Neural progenitor cell (in vitro differentiated cells): ENCODE measurements around the gene COL13A1. TPM values are rescaled to one million over a fixed set of nuclear protein-coding genes. Genes with fewer than 3 reads are reported as not detected.

Experiments used
- DNase-seq: peaks from one replicate; pipeline ENCODE4 v3.0.0-alpha.2; 2016; ENCODE audit warnings: low spot score
- H2AFZ ChIP-seq: fragments of 200-600 bp; sonication (generic); replicated peaks from 2 replicates; pipeline ENCODE4 v1.6.1; 2016; ENCODE audit warnings: antibody characterized with exemption
- H3F3A ChIP-seq: fragments of 200-600 bp; sonication (generic); 2 replicates; pipeline ENCODE4 v1.6.1; 2016; ENCODE audit warnings: antibody characterized with exemption, low read depth
- H3K27ac ChIP-seq: fragments of 200-600 bp; sonication (generic); 2 replicates; pipeline ENCODE4 v1.5.1; 2016; ENCODE audit warnings: mild to moderate bottlenecking
- H3K27me3 ChIP-seq: fragments of 200-600 bp; sonication (generic); 2 replicates; pipeline ENCODE4 v1.6.1; 2016; ENCODE audit warnings: mild to moderate bottlenecking, moderate library complexity
- H3K36me3 ChIP-seq: fragments of 200-600 bp; sonication (generic); 2 replicates; pipeline ENCODE4 v1.5.1; 2016
- H3K4me1 ChIP-seq: fragments of 200-600 bp; sonication (generic); 2 replicates; pipeline ENCODE4 v1.6.1; 2016; ENCODE audit warnings: mixed run types
- H3K4me2 ChIP-seq: fragments of 200-600 bp; sonication (generic); 2 replicates; pipeline ENCODE4 v1.6.1; 2016
- H3K4me3 ChIP-seq: fragments of 200-600 bp; sonication (generic); 2 replicates; pipeline ENCODE4 v1.5.1; 2016
- H3K79me2 ChIP-seq: fragments of 200-600 bp; sonication (generic); 2 replicates; pipeline ENCODE4 v1.6.1; 2016; ENCODE audit warnings: low read depth
- H3K9ac ChIP-seq: fragments of 200-600 bp; sonication (generic); 2 replicates; pipeline ENCODE4 v1.6.1; 2016
- H3K9me3 ChIP-seq: fragments of 200-600 bp; sonication (generic); 2 replicates; pipeline ENCODE4 v1.5.1; 2016; ENCODE audit warnings: low read depth
- H4K20me1 ChIP-seq: fragments of 200-600 bp; sonication (generic); 2 replicates; pipeline ENCODE4 v1.6.1; 2016; ENCODE audit warnings: low read depth
- H3K27ac Mint-ChIP-seq: 3 replicates; pipeline ENCODE4 v1.8.0; 2021; ENCODE audit warnings: mixed read lengths
- H3K27me3 Mint-ChIP-seq: 2 replicates; pipeline ENCODE4 v1.8.0; 2022; ENCODE audit warnings: low read depth, mild to moderate bottlenecking, inconsistent platforms, moderate library complexity, mixed read lengths; ENCODE audit not compliant: insufficient read depth
- H3K36me3 Mint-ChIP-seq: 3 replicates; pipeline ENCODE4 v1.8.0; 2021; ENCODE audit warnings: mixed read lengths
- H3K4me1 Mint-ChIP-seq: 3 replicates; pipeline ENCODE4 v1.8.0; 2021; ENCODE audit warnings: mixed read lengths
- H3K4me3 Mint-ChIP-seq: 3 replicates; pipeline ENCODE4 v1.8.0; 2021; ENCODE audit warnings: mild to moderate bottlenecking, moderate library complexity, mixed read lengths
- H3K9me3 Mint-ChIP-seq: 3 replicates; pipeline ENCODE4 v1.8.0; 2020; ENCODE audit warnings: mixed read lengths
- EZH2 ChIP-seq: fragments of 200-600 bp; sonication (generic); IDR thresholded peaks from 2 replicates; pipeline ENCODE4 v1.6.1; 2017; ENCODE audit warnings: antibody characterized with exemption, mild to moderate bottlenecking, moderate library complexity
- EZH2phosphoT487 ChIP-seq: fragments of 200-600 bp; sonication (generic); IDR thresholded peaks from 2 replicates; pipeline ENCODE4 v1.6.1; 2017; ENCODE audit warnings: antibody characterized with exemption
- total RNA-seq: library from RNA; depleted of rRNA; stranded (reverse); fragments of >200 nt; gene quantifications from 2 replicates; pipeline ENCODE4 v1.2.3, GENCODE V29; 2015; ENCODE audit warnings: low replicate concordance
- TF ChIP-seq, protein P1 (sequence below): fragments of 200-600 bp; sonication (generic); IDR thresholded peaks from 2 replicates; pipeline ENCODE4 v1.5.1; 2017; ENCODE audit warnings: antibody characterized with exemption, mild to moderate bottlenecking

The COL13A1 gene
- total RNA-seq, 1 donor from 2014 or later = 1.3 TPM

- Histone ChIP-seq H3K27me3 (no peaks in the 10 kb centered on the region), H3K4me2 (peak overlapping the region; percentile 40), H3K27ac (no peak overlapping the region), H3K79me2 (no peaks in the 10 kb centered on the region), H3K9me3 (no peaks in the 10 kb centered on the region), H2AFZ (no peak overlapping the region), H3K9ac (no peak overlapping the region), H3K4me1 (peaks cover 27% of the 10 kb centered on the region), H4K20me1 (no peaks in the 10 kb centered on the region), H3F3A (peaks cover 10% of the 10 kb centered on the region), H3K4me3 (no peak overlapping the region), H3K36me3 (no peaks in the 10 kb centered on the region)
- TF ChIP-seq EZH2 = no peak
- TF ChIP-seq EZH2phosphoT487 = no peak
- TF ChIP-seq, protein P1, sequence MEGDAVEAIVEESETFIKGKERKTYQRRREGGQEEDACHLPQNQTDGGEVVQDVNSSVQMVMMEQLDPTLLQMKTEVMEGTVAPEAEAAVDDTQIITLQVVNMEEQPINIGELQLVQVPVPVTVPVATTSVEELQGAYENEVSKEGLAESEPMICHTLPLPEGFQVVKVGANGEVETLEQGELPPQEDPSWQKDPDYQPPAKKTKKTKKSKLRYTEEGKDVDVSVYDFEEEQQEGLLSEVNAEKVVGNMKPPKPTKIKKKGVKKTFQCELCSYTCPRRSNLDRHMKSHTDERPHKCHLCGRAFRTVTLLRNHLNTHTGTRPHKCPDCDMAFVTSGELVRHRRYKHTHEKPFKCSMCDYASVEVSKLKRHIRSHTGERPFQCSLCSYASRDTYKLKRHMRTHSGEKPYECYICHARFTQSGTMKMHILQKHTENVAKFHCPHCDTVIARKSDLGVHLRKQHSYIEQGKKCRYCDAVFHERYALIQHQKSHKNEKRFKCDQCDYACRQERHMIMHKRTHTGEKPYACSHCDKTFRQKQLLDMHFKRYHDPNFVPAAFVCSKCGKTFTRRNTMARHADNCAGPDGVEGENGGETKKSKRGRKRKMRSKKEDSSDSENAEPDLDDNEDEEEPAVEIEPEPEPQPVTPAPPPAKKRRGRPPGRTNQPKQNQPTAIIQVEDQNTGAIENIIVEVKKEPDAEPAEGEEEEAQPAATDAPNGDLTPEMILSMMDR = no peak
- peak overlapping the region; percentile 77 for H3K27ac Mint-ChIP-seq
- H3K4me3 Mint-ChIP-seq = no peak overlapping the region
- no peaks in the 10 kb centered on the region for H3K9me3 Mint-ChIP-seq
- no peaks in the 10 kb centered on the region for H3K36me3 Mint-ChIP-seq
- no peak for DNase-seq
- H3K4me1 Mint-ChIP-seq = peaks cover 22% of the 10 kb centered on the region
- H3K27me3 Mint-ChIP-seq = no peaks in the 10 kb centered on the region
These were observed 8.4 kb downstream of the COL13A1 start for GRCh38 chr10:69810097-69810496.

- DNase-seq = no peak
- H3K4me1 ChIP-seq = peaks cover 27% of the 10 kb centered on the region
- H3K9ac ChIP-seq = no peak overlapping the region
- no peak overlapping the region for H3K27ac ChIP-seq
- H3K27me3 ChIP-seq = no peaks in the 10 kb centered on the region
- H3K79me2 ChIP-seq = no peaks in the 10 kb centered on the region
- no peaks in the 10 kb centered on the region for H3K36me3 Mint-ChIP-seq
- no peak overlapping the region for H2AFZ ChIP-seq
- TF ChIP-seq EZH2 (no peak), EZH2phosphoT487 (no peak)
- TF ChIP-seq, protein P1 = no peak
- no peak overlapping the region for H3K4me3 ChIP-seq
- H3F3A ChIP-seq = peaks cover 10% of the 10 kb centered on the region
- no peak overlapping the region for H3K4me3 Mint-ChIP-seq
- no peaks in the 10 kb centered on the region for H4K20me1 ChIP-seq
- H3K4me1 Mint-ChIP-seq = peaks cover 21% of the 10 kb centered on the region
- H3K36me3 ChIP-seq = no peaks in the 10 kb centered on the region
- H3K4me2 ChIP-seq = peak overlapping the region; percentile 40
- no peak overlapping the region for H3K27ac Mint-ChIP-seq
- no peaks in the 10 kb centered on the region for H3K9me3 Mint-ChIP-seq
- no peaks in the 10 kb centered on the region for H3K27me3 Mint-ChIP-seq
- H3K9me3 ChIP-seq = no peaks in the 10 kb centered on the region
These were observed 9.1 kb downstream of the COL13A1 start for GRCh38 chr10:69810675-69811397.

GRCh38 chr10:69813632-69814031 is 11.9 kb downstream of the COL13A1 start:
- no peaks in the 10 kb centered on the region for H3K79me2 ChIP-seq
- peak overlapping the region; percentile 62 for H3K27ac Mint-ChIP-seq
- peaks cover 4% of the 10 kb centered on the region for H3K27me3 Mint-ChIP-seq
- H3K36me3 ChIP-seq = no peaks in the 10 kb centered on the region
- H3K4me1 ChIP-seq = peaks cover 21% of the 10 kb centered on the region
- H3K27ac ChIP-seq = no peak overlapping the region
- no peak for DNase-seq
- peaks cover 10% of the 10 kb centered on the region for H3F3A ChIP-seq
- H3K4me2 ChIP-seq = no peak overlapping the region
- peaks cover 2% of the 10 kb centered on the region for H3K36me3 Mint-ChIP-seq
- no peaks in the 10 kb centered on the region for H3K9me3 Mint-ChIP-seq
- H3K9me3 ChIP-seq = no peaks in the 10 kb centered on the region
- TF ChIP-seq, protein P1 = no peak
- TF ChIP-seq EZH2 (no peak), EZH2phosphoT487 (no peak)
- H3K4me3 ChIP-seq = no peak overlapping the region
- no peaks in the 10 kb centered on the region for H4K20me1 ChIP-seq
- H3K9ac ChIP-seq = no peak overlapping the region
- peaks cover 22% of the 10 kb centered on the region for H3K4me1 Mint-ChIP-seq
- no peak overlapping the region for H2AFZ ChIP-seq
- no peaks in the 10 kb centered on the region for H3K27me3 ChIP-seq
- no peak overlapping the region for H3K4me3 Mint-ChIP-seq
